ENCODE measurements around the gene TAF1. TPM values are rescaled to one million over a fixed set of nuclear protein-coding genes. Genes with fewer than 3 reads are reported as not detected.
"Not testable (repeated sequence)": the region's sequence is repeated elsewhere in the genome, so short reads cannot be mapped to it uniquely, and the experiment has no call there.

The TAF1 gene
- total RNA-seq, 4 donors from 2014 or later, result 34.3 to 59.4 (median 41.4) TPM

DNA sequence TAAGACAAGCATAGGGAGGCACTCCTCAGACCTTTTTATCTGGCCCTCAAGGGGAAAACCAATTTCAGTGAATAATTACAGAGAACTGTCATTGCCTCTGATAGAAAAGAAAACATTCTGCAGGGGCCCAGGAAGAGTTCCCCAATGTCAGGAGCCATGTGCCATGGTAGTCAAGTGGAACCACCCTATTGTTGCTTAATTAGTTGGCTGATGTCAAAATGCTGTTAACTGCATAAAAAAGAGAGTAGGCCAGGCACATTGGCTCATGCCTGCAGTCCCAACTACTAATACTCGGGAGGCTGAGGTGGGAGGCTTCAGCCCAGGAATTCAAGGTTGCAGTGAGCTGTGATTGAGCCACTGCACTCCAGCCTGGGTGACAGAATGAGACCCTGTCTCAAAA, 138.2 kb downstream of the TAF1 start:
- no peak overlapping the region for H3K4me3 ChIP-seq
- no peaks in the 10 kb centered on the region for H3K4me1 ChIP-seq
- TF ChIP-seq POLR2A (IDR thresholded peaks at IDR 0.05; ENCODE audit: low read depth), result no peak
- no peak for TF ChIP-seq EP300 (IDR thresholded peaks at IDR 0.05)
- TF ChIP-seq, protein P1, sequence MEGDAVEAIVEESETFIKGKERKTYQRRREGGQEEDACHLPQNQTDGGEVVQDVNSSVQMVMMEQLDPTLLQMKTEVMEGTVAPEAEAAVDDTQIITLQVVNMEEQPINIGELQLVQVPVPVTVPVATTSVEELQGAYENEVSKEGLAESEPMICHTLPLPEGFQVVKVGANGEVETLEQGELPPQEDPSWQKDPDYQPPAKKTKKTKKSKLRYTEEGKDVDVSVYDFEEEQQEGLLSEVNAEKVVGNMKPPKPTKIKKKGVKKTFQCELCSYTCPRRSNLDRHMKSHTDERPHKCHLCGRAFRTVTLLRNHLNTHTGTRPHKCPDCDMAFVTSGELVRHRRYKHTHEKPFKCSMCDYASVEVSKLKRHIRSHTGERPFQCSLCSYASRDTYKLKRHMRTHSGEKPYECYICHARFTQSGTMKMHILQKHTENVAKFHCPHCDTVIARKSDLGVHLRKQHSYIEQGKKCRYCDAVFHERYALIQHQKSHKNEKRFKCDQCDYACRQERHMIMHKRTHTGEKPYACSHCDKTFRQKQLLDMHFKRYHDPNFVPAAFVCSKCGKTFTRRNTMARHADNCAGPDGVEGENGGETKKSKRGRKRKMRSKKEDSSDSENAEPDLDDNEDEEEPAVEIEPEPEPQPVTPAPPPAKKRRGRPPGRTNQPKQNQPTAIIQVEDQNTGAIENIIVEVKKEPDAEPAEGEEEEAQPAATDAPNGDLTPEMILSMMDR (IDR thresholded peaks at IDR 0.05), result no peak
- no peak for TF ChIP-seq POLR2AphosphoS5 (IDR thresholded peaks at IDR 0.05)
- 73% methylated on average over 1 of the region's 1 CpG for WGBS
- H3K27ac ChIP-seq (replicated peaks in 1 of 4), result no peak overlapping the region
- intact Hi-C loops (cut with DNase I), result no loop called here
- H3K36me3 ChIP-seq, result no peaks in the 10 kb centered on the region
- no peaks in the 10 kb centered on the region for H3K27me3 ChIP-seq
- DNase-seq (ENCODE audit: extremely low spot score), result no peak
- peaks cover 0 to 14% (median 0%) of the 10 kb centered on the region in 4 donors for H3K9me3 ChIP-seq

- Histone ChIP-seq H3K4me1 (no peaks in the 10 kb centered on the region), H3K4me3 (no peak overlapping the region), H3K27me3 (no peaks in the 10 kb centered on the region), H3K36me3 (no peaks in the 10 kb centered on the region), H3K9me3 (no peaks in the 10 kb centered on the region), H3K27ac (replicated peaks in 1 of 4) (no peak overlapping the region)
- no peak for DNase-seq (ENCODE audit: extremely low spot score)
- TF ChIP-seq, protein P1 (IDR thresholded peaks at IDR 0.05), result no peak
- no peak for TF ChIP-seq POLR2A (IDR thresholded peaks at IDR 0.05; ENCODE audit: low read depth)
- TF ChIP-seq EP300 (IDR thresholded peaks at IDR 0.05), result no peak
- TF ChIP-seq POLR2AphosphoS5 (IDR thresholded peaks at IDR 0.05), result no peak
- intact Hi-C loops (cut with DNase I), result no loop called here
- 75% methylated on average over 1 of the region's 1 CpG for WGBS
Observed at GRCh38 chrX:71509289-71509688, 143.1 kb downstream of the TAF1 start.

- no peak for DNase-seq (ENCODE audit: extremely low spot score)
- no peak overlapping the region for H3K27ac ChIP-seq (replicated peaks in 1 of 4)
- no peaks in the 10 kb centered on the region for H3K9me3 ChIP-seq
- no peak for TF ChIP-seq POLR2A (IDR thresholded peaks at IDR 0.05; ENCODE audit: low read depth)
- TF ChIP-seq, protein P1 (IDR thresholded peaks at IDR 0.05), result no peak
- TF ChIP-seq EP300 (IDR thresholded peaks at IDR 0.05), result no peak
- TF ChIP-seq POLR2AphosphoS5 (IDR thresholded peaks at IDR 0.05), result no peak
- no peak overlapping the region for H3K4me3 ChIP-seq
- no peaks in the 10 kb centered on the region for H3K27me3 ChIP-seq
- no peaks in the 10 kb centered on the region for H3K36me3 ChIP-seq
- intact Hi-C loops (cut with DNase I), result no loop called here
- WGBS, result 73% methylated on average over 2 of the region's 2 CpGs
- no peaks in the 10 kb centered on the region for H3K4me1 ChIP-seq
Observed at GRCh38 chrX:71510161-71510560, 144.0 kb downstream of the TAF1 start.

GRCh38 chrX:71513731-71514130, 147.6 kb downstream of the TAF1 start:
- H3K4me3 ChIP-seq; H3K4me1 ChIP-seq; H3K27ac ChIP-seq (replicated peaks in 1 of 4); intact Hi-C loops (cut with DNase I); H3K9me3 ChIP-seq; H3K36me3 ChIP-seq; H3K27me3 ChIP-seq; DNase-seq (ENCODE audit: extremely low spot score): not testable (repeated sequence)
- WGBS, result 89% methylated on average over 4 of the region's 4 CpGs

GRCh38 chrX:71514367-71515037, 148.3 kb downstream of the TAF1 start:
- H3K4me3 ChIP-seq, result no peak overlapping the region
- intact Hi-C loops (cut with DNase I), result no loop called here
- TF ChIP-seq POLR2AphosphoS5 (IDR thresholded peaks at IDR 0.05) (no peak), POLR2A (IDR thresholded peaks at IDR 0.05; ENCODE audit: low read depth) (no peak), EP300 (IDR thresholded peaks at IDR 0.05) (no peak)
- TF ChIP-seq, protein P1 (IDR thresholded peaks at IDR 0.05), result no peak
- no peak overlapping the region for H3K27ac ChIP-seq (replicated peaks in 1 of 4)
- WGBS, result 33% methylated on average over 5 of the region's 5 CpGs
- no peaks in the 10 kb centered on the region for H3K36me3 ChIP-seq
- no peaks in the 10 kb centered on the region for H3K4me1 ChIP-seq
- peaks cover 0 to 5% (median 0%) of the 10 kb centered on the region in 4 donors for H3K9me3 ChIP-seq
- DNase-seq (ENCODE audit: extremely low spot score), result no peak
- H3K27me3 ChIP-seq, result no peaks in the 10 kb centered on the region
